NCI-H2029 (cell line): Measurements from ENCODE around the gene MRPS2.
"Not testable (repeated sequence)": the region's sequence is repeated elsewhere in the genome, so short reads cannot be mapped to it uniquely, and the experiment has no call there.

Experiments
- DNase-seq: peaks from one replicate; lab custom pipeline; 2025; lab: John Stamatoyannopoulos, UW

Gene MRPS2

DNA sequence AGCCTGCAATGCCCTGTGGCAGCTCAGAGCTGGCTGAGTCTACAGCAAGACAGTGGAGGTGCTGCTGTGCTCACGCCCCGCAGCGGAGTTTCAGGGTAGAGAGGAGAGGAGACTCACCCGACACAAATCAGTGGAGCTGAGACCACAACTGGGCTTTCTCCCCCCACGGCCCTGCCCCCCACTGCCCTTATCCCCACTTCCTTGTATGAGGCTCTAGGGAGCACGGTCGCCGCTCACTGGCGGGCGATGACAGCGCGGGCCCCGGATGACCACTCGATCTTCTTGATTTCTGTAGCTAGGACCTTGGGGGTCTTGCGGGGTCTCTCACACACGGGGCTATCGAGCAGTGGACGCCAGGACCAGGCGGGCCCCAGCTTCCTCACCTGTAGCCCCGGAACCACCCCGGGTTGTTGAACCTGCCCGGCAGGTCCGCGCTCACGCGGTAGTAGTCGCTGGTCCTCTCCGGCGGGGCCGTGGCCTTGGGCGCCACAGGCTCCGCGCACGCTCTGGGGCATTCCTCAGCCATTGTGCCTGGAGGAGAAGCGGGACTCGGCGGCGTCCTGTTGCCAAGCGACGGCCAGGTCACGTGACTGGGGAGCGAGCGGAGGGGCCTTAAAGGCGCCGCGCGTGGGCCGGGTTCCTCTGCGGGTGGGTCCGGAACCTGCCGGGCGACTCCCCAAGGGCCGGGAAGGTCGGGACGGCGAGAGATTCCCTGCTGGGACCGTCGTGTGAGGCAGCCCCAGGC lies 984 bp upstream of the MRPS2 start:
- peak; percentile 87 for DNase-seq

DNA sequence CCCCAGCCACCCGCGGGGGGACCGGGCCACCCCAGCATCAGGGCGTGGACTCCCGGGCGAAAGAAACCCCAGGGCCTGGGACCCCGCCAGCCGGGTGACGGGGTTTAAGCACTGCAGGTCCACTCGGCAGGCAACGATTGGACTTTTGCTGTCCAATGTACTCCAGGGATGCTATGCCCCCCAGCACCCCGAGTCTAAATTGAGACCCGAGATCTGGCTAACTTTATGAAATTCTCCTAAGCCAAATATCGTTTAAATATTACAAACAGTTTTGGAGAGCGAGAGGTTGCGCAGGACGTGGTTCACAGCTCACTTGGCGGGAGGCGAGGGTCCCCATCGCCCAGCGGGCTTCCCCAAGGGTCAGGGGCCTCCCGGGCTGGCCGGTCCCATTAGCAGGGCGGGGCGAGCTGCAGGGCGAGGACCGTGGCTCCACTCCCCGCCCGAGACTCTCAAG lies 384 bp upstream of the MRPS2 start:
- DNase-seq = no peak

DNA sequence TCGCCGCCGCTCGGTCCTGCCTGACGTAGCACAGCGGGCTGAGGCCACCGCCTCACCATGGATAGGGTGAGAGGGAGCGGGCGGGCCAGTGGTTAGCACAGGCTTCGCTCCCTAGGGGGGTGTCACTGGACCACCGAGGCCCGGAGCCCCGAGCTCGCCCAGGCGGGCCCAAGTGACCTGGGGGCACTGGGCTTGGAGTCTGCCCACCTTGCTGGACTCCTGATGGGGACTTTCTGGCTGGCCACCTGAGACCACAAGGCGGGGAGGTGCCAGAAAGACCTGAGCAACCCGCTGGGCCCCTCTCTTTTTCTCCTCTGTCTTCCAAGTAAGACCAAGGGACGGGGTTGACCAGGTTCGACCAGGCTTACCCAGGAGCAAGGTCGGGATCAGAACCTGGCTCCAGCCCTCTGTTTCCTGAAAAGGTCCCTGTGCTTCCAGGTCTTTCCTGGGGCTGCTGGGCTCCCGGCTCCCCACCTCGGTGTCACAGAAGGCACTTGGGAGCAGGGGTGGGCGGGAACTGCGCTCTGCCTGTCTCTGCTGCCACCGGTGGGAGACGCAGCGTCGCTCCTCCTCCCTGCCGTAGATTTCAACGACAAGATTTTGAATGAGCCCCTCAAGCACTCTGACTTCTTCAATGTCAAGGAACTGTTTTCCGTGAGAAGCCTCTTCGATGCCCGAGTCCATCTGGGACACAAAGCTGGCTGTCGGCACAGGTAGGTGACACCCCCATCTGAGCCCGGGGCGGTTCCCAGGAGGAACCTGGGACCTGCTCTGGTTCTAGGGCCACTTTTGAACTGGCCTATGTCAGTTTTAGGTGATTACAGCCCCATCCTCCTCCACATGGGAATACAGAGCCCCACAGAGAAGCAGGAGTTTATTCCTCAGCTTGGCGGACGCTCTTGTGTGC lies 1.0 kb downstream of the MRPS2 start:
- DNase-seq = peak; percentile 47

DNA sequence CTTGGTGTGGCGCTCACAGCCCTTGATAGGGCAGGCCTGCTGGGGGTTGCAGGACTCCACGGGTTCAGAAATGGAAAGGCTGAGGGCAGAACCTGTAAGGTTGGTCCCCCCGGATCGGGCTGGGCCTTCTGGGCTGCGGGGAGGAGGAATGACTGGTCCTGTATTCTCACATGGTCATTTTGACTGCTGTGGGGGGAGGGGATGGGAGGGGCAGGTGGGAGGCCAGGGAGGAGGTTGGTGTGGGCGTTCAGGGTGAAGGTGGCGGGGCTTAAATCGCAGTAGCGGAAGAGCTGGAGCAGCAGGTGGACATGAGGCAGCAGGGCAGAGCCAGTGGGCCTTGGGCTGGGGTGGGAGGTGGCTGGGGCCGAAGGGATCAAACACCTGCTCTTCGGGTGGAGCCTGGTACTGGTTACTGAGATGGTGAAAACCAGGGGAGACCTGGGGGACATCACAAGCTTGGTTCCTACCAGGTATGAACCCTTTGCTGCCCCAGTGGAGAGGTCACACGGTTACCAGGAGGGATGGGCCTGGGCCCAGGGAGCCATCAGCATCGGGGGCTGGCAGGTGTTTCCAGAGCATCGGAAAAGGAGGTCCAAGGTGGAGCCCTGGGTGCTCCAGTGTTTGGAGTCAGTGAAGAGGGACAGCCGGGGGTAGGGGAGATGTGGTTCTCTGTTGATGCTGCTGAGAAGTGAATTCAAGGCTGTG lies 1.8 kb downstream of the MRPS2 start:
- no peak for DNase-seq

DNA sequence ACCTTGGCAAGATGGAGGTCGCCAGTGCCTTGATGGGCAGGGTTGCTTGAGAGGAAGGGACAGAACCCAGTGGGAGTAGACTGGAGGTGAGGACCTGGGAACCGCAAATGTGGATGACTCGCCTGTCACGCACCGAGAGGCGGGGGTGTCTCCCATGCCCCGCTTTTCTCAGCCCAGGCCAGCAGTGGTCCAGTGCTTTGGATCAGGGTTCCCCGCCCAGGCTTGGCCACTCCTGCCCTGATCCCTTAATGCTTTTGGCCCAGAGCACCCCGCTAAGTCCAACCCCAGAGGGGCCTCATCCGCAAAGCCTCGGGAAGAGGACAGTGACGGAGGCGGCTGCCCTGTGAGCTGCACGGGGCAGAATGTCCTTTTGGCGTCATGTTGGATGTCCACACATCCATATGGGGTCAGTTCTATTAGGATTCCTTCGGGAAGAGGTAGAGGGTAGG lies 2.4 kb downstream of the MRPS2 start:
- DNase-seq = no peak

DNA sequence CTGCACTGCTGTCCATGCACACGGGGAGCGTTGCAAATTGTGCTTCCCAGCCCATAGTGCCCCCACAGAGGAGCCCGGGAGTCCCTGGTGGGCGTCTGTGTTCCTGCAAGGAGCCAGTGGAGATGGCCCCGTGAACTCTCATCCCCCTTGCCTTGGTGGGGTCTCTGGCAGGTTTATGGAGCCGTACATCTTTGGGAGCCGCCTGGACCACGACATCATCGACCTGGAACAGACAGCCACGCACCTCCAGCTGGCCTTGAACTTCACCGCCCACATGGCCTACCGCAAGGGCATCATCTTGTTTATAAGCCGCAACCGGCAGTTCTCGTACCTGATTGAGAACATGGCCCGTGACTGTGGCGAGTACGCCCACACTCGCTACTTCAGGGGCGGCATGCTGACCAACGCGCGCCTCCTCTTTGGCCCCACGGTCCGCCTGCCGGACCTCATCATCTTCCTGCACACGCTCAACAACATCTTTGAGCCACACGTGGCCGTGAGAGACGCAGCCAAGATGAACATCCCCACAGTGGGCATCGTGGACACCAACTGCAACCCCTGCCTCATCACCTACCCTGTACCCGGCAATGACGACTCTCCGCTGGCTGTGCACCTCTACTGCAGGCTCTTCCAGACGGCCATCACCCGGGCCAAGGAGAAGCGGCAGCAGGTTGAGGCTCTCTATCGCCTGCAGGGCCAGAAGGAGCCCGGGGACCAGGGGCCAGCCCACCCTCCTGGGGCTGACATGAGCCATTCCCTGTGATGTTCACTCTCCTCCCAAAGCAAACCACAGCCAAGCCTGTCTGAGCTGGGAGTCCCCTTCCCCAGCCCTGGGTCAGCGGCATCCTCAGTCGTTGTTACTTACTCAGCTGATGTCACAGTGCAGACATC lies 3.1 kb downstream of the MRPS2 start:
- DNase-seq = no peak

DNA sequence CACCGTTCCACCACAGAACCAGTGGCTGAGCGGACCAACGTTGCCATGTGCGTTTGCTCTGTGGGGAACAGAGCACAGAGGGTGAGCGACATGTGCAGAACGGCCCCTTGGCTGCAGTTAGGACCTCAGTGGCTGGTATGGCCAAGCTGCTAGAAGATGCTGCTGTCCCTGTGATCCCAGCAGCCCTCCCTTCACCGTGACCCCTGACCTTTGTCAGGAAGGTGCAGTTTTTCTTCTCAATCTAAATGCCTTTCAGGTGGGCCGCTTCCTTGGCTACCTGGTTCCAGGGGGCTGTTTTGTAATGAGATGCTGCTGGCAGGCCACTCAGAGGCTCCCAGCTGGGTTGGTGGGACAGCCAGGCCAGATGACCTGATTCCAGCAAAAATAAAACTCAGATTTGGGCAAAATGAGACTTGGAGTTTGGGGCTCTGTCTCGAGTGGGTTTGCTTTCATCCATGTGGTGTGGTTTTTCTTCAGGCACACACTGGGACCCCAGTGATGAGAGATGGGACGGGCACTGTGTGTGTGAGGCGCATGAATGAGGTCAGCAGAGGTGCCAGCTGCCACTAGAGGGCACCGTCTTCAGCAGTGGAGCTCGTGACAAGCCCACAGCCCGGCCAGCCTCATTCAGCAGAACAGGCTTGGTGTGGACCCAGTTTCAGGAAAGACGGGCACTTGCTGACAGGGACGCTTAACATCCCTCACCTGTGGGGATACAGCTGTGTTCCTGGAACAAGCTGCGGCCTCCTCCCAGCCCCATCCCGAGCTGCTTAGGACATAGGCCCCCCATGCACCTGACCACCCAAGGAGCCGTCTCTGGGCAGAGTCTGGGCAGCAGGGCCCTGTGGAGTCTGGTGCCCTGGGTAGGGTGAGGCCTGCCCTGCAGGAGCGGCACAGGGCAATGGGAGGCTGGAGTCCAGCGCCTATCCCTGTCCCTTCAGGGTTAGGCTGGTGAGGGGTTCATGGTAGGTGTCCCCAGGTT lies 4.1 kb downstream of the MRPS2 start:
- no peak for DNase-seq

DNA sequence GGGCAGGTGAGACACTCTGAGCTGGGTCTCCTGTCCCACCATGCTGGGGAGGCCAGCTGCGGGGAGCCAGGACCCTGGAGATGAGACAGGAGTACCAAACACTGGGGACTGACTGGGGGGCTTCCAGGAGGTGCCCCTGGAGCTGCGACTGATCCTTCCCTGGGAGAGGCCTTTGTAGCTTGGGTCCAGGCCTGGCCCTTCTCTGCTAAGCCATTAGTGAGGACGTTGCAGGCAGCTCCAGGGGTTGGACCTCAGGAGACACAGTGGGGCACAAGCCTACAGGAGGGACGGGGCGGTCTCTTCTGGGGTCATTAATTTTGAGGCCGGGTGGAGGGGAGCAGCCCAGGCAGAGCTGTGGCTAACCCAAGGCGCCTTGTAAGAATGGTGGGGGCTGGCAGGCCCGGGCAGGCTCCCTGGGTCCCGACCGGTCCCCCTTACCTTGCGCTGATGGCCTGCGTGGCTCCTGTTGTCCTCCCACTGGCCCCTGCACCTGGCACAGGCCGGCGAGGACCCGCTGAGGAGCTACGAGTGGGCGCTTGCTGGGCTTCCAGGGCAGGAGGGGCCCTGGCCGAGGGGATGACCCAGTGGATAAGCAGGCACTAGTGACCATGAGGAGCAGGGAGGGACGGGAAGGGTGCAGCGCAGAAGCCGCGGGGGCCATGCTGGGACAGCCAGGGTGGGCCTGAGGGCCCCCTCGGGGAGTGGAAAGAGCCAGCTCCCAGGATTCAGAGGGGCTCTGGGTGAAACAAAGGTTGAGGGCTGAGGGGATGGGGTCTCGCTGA lies 5.1 kb downstream of the MRPS2 start:
- no peak for DNase-seq

DNA sequence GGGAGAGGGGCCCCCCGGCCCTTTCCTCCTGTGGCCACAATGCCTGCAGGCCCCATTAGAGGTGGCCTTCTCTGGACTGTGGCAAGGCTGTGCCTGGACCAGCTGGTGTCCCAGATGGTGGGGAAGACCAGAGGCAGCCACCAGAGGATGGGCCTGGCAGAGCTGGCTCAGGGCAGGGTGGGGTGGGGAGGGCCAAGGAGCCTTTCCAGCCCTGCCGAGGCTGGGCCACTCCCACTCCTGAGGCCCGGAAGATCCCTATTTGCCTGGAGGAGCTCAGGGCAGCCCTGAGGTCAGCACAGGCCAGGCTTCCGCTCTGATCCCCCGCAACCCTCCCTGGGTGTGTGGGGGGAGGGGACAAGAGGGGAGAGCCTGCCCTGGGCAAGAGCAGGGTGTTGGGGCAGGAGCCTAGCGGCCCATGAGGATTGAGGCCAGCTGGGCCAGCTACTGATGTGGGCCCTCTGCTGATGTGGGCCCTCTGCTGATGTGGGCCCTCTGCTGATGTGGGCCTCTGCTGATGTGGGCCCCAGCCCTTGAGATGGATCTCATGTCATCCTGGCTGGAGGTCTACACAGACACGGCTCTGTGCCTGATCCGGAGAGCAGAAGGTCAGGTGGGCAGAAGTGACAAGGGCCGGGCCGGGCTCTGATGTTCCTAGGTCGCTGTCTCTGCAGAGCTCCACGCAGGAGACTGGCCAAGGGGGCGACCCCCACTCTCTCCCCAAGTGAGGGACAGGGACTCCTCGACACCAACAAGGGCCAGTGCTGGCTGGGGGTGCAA lies 6.0 kb downstream of the MRPS2 start:
- DNase-seq = no peak

DNA sequence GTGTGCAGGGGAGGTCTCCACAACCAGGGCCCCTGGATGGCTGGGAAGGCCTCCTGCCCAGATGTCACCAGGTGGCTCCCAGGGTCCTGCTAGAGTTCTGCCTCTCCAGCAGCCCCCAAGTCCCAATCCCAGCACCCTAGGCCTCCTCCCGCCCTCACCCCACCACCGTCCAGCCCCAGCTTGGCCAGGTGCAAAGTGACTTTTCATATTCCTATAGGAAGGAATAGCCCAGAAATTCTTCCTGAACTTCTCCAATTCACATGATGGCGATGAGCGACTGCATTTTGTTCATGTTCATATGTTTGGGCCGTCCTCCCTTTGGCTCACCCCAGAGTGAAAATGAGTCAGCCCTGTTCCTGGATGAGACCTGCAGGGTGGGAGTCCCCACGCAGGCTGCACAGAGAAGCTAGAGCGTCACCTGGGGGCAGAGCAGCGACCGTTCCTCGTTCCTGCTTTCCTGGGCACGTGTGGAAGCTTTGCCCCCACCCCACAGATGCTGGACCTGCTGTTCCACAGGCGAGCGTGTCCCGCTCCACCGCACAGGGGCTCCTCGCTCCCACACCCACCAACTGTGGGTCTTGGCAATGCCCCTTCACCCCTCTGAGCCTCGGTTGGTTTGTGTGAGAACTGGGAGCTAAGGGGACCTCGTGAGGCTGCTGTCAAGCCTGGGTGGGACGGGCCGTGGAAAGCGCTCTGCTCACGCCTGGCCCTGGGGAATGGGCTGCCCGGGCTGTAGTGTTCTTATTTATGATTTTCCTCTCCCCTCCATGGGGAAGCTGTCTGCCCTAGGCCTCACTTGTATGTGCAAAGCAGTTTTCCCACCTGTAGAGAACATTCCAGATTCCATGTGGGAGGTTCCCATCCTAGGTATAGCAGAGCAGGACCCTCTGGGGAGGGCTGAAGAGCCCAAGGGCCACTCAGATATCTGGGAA lies 6.9 kb downstream of the MRPS2 start:
- no peak for DNase-seq

DNA sequence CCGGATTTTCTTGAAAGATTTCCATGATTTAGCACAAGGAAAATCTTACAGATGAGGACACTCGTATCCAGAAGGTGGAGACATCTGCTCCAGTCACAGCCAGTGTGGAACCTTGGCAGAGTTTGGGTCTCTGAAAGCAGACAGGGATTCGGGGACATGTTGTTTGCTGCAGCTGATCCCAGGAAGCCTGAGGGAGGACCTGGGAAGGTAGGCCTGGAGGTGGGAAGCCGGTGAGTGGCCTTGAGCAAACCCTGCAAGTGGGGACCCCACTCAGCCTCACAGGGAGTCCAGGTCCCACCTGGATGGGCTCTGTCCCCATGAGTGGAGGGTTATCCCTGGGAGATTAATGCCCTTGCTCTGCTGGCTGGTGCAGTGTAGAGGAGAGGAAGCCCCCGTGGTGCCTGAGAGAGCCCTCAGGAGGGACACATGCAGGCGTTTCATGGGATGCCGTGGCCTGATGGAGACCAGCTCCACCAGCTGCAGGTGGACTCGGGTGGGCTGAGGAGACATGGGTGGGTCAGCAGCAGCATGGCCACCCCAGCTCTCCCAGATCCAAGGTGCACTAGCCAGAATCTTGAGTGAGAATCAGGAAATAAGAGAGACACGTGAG lies 7.8 kb downstream of the MRPS2 start:
- DNase-seq = no peak

DNA sequence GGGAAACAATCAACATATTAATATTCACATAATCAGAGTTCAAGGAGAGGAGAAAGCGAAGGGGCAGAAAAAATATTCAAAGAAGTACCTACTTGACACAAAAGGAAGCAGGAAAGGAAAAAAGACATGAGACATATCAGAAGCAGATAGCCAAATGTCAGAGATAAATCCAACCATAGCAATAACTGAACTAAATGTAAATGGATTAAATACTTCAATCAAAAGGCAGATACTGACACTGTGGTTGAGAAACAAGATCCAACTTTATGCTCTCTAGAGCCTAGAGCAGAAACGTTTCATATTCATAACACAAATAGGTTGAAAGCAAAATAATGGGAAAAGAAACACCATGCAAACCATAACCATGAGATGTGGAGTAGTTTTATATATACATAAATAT lies 9.0 kb downstream of the MRPS2 start:
- no peak for DNase-seq

DNA sequence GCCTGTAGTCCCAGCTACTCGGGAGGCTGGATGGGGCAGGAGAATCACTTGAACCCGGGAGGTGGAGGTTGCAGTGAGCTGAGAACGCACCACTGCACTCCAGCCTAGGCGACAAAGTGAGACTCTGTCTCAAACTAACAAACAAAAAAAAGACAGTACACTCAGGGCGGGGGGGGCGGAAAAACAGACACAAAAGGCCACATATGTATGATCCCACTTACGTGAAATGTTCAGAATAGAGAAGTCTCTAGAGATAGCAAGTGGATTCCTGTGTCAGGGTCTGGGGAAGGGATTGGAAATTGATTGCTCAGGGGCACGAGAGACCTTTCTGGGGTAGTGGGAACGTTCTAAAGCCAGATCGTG lies 11.7 kb downstream of the MRPS2 start:
- DNase-seq = no peak

DNA sequence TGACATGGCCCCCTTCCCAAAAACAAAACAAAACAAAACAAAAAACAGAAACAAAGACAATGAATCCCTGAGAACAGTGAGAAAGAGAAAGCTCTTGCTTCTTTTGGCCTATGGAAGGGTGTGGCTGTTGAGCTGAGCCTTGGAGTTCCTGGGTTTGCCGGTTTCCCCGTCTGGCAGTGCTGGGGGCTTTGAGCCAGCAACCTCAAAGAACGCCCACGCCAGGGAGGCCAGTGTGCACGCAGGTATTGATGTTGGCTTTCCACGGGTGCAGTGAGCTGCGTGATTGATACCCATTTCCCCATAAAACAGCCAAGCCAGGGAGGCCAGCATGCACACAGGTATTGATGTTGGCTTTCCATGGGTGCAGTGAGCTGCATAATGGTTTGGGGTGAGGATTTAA lies 12.4 kb downstream of the MRPS2 start:
- no peak for DNase-seq

DNA sequence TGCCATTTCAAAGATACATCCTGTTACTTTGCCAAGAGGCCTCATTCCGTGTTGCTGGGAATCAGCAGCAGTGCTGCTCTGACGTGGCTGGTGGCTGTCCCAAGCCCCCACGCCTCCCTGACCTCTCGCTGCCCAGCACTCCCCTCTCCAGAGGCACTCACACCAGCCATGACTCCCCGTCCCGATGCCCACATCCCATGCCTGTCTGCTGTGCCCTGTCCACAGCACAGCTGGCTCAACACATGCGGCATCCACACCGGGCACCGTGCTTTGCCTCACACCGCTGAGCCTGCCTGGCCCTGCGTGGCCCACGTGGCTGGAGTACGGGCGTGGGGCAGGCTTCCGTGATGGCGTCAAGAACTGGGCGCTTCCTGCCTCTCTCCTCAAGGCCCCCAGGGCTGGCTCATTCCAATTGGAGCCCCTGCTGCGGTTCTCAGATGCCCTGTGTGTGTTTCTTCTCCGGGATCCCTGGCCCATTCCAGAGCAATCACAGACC lies 12.9 kb downstream of the MRPS2 start:
- DNase-seq = no peak

DNA sequence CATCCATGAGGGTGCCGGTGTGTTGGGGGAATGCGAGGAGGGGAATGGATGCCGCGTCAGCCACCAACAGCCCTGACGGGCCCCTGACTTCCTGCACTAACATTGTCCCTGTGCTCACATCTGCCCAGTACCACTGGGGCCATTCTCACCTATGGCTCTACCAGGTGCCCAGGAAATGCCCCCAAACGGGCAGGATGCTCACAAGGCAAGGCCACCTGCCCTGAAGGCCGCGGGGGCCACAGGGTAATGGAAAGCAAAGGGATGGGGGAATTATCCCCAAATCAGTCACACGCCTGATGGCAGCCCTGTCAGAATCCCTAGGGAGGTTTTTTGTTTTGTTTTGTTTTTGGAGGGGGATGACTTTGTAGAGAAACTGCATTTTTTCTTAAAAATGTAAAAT lies 13.4 kb downstream of the MRPS2 start:
- not testable (repeated sequence) for DNase-seq
